Nephron progenitor cell (in vitro differentiated cells): Measurements from ENCODE around the gene GUCY1A2.

Experiments
- DNase-seq: peaks from one replicate; pipeline ENCODE4 v3.0.0; 2021
- H3K27ac Mint-ChIP-seq: 2 replicates; pipeline ENCODE4 v1.8.0; 2021; ENCODE audit warnings: mild to moderate bottlenecking, moderate library complexity, mixed read lengths
- H3K27me3 Mint-ChIP-seq: 2 replicates; pipeline ENCODE4 v1.8.0; 2021; ENCODE audit warnings: mild to moderate bottlenecking, low read depth, mixed read lengths; ENCODE audit not compliant: poor library complexity
- H3K36me3 Mint-ChIP-seq: 2 replicates; pipeline ENCODE4 v1.8.0; 2021; ENCODE audit warnings: low read depth, mixed read lengths
- H3K4me1 Mint-ChIP-seq: 2 replicates; pipeline ENCODE4 v1.8.0; 2021; ENCODE audit warnings: mixed read lengths
- H3K4me3 Mint-ChIP-seq: 2 replicates; pipeline ENCODE4 v1.8.0; 2021; ENCODE audit warnings: mild to moderate bottlenecking, moderate library complexity, mixed read lengths
- H3K9me3 Mint-ChIP-seq: 2 replicates; pipeline ENCODE4 v1.8.0; 2021; ENCODE audit warnings: mild to moderate bottlenecking, moderate library complexity, mixed read lengths
- TF ChIP-seq, protein P1 (sequence below): fragments of 200-600 bp; sonication (generic); IDR thresholded peaks from 2 replicates; pipeline ENCODE4 v1.5.0; 2021; ENCODE audit warnings: antibody characterized with exemption

The GUCY1A2 gene

DNA sequence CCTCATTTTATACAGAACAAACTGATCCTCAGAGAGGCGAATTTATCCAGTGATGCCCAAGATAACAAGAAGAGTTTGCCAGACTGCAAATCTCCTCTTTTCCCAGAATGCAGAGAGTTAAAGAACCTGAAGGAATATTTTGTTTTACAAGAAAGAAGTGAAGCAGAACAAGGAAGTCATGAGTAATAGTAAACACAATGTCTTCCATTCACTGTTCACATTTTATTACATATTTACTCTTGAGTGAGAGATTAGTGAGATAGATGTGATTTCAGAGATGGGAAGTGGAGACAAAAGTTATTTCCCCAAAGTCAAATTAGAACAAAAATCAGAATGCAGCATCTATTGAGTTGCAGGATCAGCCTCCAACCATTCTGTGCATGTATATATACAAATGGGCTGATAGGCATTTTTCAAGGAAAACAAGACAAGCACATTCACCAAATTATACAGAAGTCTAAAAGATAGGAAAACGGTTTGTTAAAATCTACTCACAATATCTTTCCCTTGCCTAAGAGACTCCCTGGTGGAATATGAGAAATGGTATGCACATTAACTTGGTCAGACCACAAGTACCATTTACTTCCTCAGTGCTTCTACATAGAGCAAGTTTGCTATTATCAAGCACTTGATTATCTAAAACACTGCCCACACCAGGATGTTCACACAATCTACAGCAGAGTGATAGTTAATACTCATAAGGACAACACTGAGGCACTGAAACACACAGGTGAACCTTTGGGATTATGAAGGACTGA, 12.0 kb downstream of the GUCY1A2 start:
- Mint-ChIP-seq H3K27ac (no peak overlapping the region), H3K4me3 (no peak overlapping the region), H3K36me3 (no peaks in the 10 kb centered on the region), H3K27me3 (peaks cover 3% of the 10 kb centered on the region), H3K9me3 (no peaks in the 10 kb centered on the region), H3K4me1 (no peaks in the 10 kb centered on the region)
- TF ChIP-seq, protein P1, sequence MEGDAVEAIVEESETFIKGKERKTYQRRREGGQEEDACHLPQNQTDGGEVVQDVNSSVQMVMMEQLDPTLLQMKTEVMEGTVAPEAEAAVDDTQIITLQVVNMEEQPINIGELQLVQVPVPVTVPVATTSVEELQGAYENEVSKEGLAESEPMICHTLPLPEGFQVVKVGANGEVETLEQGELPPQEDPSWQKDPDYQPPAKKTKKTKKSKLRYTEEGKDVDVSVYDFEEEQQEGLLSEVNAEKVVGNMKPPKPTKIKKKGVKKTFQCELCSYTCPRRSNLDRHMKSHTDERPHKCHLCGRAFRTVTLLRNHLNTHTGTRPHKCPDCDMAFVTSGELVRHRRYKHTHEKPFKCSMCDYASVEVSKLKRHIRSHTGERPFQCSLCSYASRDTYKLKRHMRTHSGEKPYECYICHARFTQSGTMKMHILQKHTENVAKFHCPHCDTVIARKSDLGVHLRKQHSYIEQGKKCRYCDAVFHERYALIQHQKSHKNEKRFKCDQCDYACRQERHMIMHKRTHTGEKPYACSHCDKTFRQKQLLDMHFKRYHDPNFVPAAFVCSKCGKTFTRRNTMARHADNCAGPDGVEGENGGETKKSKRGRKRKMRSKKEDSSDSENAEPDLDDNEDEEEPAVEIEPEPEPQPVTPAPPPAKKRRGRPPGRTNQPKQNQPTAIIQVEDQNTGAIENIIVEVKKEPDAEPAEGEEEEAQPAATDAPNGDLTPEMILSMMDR, result no peak
- DNase-seq, result no peak

DNA sequence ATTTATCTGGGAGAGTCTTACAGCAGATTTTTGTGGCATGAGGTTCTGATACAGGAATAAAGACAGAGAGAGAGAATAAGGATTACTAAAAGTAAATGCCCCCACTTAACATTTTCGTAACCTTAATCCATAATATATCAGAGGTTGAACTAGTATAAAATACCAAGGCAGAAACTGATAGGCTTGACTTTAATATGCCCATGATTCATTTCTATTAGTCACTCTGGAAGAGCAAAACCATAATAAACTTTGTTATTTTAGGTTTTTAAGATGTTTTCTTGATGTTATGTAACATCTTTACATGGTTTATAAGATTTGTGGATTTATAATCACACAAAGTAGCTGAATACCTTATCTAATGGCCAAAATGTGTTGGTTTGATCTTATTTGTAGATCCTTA, 19.1 kb downstream of the GUCY1A2 start:
- Mint-ChIP-seq H3K4me3 (no peak overlapping the region), H3K27ac (no peak overlapping the region), H3K9me3 (no peaks in the 10 kb centered on the region), H3K27me3 (peaks cover 3% of the 10 kb centered on the region), H3K36me3 (no peaks in the 10 kb centered on the region), H3K4me1 (no peaks in the 10 kb centered on the region)
- DNase-seq, result no peak
- TF ChIP-seq, protein P1, result no peak

DNA sequence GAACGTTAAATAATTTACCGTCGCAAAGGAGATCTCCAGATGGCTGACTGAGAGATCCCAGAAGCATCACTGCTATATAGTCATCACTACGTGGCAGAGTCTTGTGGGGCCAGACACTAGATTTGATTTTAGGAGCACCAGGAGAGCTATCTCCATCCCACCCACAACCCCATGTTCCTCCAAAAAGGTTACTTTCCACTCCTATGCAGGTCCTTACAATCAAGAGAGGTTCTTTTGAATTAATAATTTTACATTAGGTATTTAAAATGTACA, 19.4 kb downstream of the GUCY1A2 start:
- Mint-ChIP-seq H3K4me1 (no peaks in the 10 kb centered on the region), H3K4me3 (no peak overlapping the region), H3K27ac (no peak overlapping the region), H3K27me3 (peaks cover 2% of the 10 kb centered on the region), H3K9me3 (no peaks in the 10 kb centered on the region), H3K36me3 (no peaks in the 10 kb centered on the region)
- DNase-seq, result no peak
- TF ChIP-seq, protein P1, result no peak

DNA sequence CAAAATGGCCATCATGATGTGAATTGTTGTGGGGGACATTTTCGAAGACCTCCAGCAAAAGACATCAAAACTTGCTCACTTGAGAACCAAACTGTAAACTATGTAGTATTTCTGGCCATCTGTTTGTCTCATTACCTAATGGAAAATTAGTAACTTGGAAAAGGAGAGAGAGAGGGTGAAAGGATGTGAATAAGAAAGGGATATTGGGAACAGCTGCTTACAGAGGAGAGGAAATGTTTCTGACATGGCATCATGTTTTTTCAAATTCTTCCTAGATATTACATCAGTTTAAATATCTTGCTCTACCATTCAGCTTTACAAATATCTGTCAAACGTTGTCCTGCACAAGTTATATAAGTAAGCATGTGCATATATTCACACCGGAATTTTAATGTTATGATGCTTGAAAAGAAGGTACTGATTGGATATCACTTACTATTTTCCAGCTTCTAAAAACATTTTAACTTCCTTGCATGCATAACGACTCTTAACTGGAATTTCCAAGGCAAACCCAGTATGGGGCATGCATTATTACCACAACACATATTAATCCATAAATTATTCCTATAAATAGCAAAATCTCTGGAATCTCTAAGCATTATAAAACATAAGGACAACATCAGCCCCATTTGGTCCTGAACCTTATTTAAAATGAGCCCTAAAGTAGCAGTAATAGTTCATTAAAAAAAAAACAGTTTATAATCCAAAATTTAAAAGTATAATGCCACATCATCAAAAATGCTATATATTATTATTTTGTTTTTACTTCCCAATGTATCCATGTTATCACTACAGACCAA, 20.0 kb downstream of the GUCY1A2 start:
- Mint-ChIP-seq H3K36me3 (no peaks in the 10 kb centered on the region), H3K27ac (no peak overlapping the region), H3K9me3 (no peaks in the 10 kb centered on the region), H3K27me3 (no peaks in the 10 kb centered on the region), H3K4me1 (no peaks in the 10 kb centered on the region), H3K4me3 (no peak overlapping the region)
- TF ChIP-seq, protein P1, result no peak
- DNase-seq, result no peak

DNA sequence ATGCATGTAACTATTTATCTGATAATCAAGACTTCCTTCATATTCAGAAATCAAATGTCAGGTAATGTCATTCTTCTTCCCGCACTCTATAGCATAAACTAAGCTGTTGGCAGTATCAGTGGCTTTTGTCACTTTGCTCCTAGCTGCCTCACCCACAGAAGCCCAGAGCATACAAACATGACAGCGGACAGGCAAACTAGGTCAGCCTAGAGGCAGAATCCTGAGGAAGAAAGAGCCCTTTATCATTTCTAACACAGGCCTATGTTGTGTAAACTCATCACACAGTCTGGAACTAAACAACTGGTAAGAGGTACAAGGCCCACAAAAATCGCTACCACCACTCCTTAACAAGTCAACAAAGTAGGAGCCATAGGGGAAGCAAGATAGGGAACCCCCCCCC, 21.0 kb downstream of the GUCY1A2 start:
- Mint-ChIP-seq H3K27ac (no peak overlapping the region), H3K36me3 (no peaks in the 10 kb centered on the region), H3K4me1 (no peaks in the 10 kb centered on the region), H3K4me3 (no peak overlapping the region), H3K9me3 (no peaks in the 10 kb centered on the region), H3K27me3 (peaks cover 2% of the 10 kb centered on the region)
- no peak for DNase-seq
- TF ChIP-seq, protein P1, result no peak

DNA sequence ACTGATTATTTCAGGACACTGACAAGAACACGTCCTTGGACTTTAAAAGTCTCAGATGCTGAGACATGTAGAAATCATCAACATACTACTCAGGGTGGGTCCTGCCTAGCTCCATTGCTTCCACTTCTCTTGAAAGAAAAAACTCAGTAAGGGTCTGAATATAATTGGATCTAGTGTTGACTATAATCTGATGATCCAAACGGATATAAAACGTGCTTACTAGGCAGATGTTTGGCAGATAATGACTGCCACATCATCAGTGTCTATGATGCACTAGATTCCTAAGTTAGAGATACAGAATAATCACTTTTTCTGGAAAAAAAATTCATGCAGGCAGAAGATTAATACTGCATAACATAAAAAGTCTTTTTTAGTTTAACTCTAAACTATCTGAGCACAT, 21.6 kb downstream of the GUCY1A2 start:
- TF ChIP-seq, protein P1, result no peak
- Mint-ChIP-seq H3K9me3 (no peaks in the 10 kb centered on the region), H3K4me3 (no peak overlapping the region), H3K27ac (no peak overlapping the region), H3K4me1 (no peaks in the 10 kb centered on the region), H3K27me3 (peaks cover 3% of the 10 kb centered on the region), H3K36me3 (no peaks in the 10 kb centered on the region)
- DNase-seq, result no peak
